DMS53 treated with DMSO at 0.1 percent for 48 hours (cell line): ENCODE measurements around the gene USP19.

Experiments used
- DNase-seq: peaks from one replicate; lab custom pipeline; 2025; ENCODE audit not compliant: unreplicated experiment; lab: John Stamatoyannopoulos, UW

Gene USP19

GRCh38 chr3:49104427-49105291 lies 16.0 kb downstream of the USP19 start, which contains the start of gene QARS1:
Gene QARS1 (minus strand): TSS chr3:49104757. CDS start chr3:49104733, 24 bp downstream.
- DNase-seq, result peak; percentile 46

- no peak for DNase-seq
Observed at GRCh38 chr3:49104052-49104426, 16.6 kb downstream of the USP19 start.

GRCh38 chr3:49100046-49100615 lies 20.5 kb downstream of the USP19 start:
- no peak for DNase-seq

GRCh38 chr3:49098910-49099630 lies 21.6 kb downstream of the USP19 start:
- DNase-seq, result no peak

GRCh38 chr3:49098429-49098828 lies 22.2 kb downstream of the USP19 start:
- no peak for DNase-seq

- peak; percentile 67 for DNase-seq
Observed at GRCh38 chr3:49093853-49094767, 26.5 kb downstream of the USP19 start, which contains the start of gene QRICH1. Gene QRICH1 (minus strand): TSS chr3:49094071. CDS start chr3:49077017, 17,054 bp downstream.

GRCh38 chr3:49092938-49093852 lies 27.4 kb downstream of the USP19 start:
- peak; percentile 1 for DNase-seq

- DNase-seq, result no peak
Observed at GRCh38 chr3:49081429-49081828, 39.2 kb downstream of the USP19 start.

GRCh38 chr3:49079270-49079669 lies 41.4 kb downstream of the USP19 start:
- no peak for DNase-seq

GRCh38 chr3:49076646-49077045 lies 44.0 kb downstream of the USP19 start:
- DNase-seq, result no peak

- DNase-seq, result no peak
Observed at GRCh38 chr3:49076116-49076515, 44.5 kb downstream of the USP19 start.
